ENCODE results near the gene DNAH14. TPM values are rescaled to one million over a fixed set of nuclear protein-coding genes. Genes with fewer than 3 reads are reported as not detected.
"Not testable (repeated sequence)": the region's sequence is repeated elsewhere in the genome, so short reads cannot be mapped to it uniquely, and the experiment has no call there.

DNAH14 gene
- total and polyA plus RNA-seq, 2 donors (not counting 3 experiments of a cell fraction or from before 2014, with no cell fraction given): 1.5 to 7.1 TPM

DNA sequence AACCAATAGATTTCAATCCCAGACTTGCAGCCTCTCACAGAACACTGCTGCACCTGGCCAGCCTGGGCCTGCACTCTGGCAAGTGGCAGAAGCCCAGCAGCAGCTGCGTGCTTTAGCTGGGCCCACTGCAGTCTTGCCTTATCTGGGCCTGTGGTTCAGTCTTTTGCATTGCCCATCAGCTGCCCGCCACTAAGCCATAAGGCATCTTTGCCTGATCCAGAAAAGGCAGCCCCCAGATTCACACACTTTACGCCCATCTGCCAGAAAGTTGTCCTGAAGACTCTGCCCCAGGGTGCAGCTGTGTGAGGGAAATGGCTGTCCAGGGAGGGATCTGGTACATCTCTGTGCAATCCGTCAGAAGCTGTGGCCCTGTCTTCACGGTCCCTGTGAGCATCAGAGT, 217.0 kb downstream of the DNAH14 start:
- POLR2A ChIA-PET: no interaction called here
- H3K4me3 ChIP-seq (replicated peaks in 1 of 3; ENCODE audit: insufficient read depth in 1 of 3, low read depth in 1 of 3, low read length in 3 of 3): no peak overlapping the region
- no peaks in the 10 kb centered on the region for H3K36me3 ChIP-seq (ENCODE audit: control insufficient read depth in 2 of 2, extremely low read depth in 1 of 2, insufficient read depth in 2 of 2, low read length in 2 of 2)
- H3K9me3 ChIP-seq (replicated peaks; ENCODE audit: control insufficient read depth, insufficient read depth, low read length): no peaks in the 10 kb centered on the region
- H3K79me2 ChIP-seq (ENCODE audit: control insufficient read depth, insufficient read depth, low read length): no peaks in the 10 kb centered on the region
- no peaks in the 10 kb centered on the region for H3K9me1 ChIP-seq (replicated peaks; ENCODE audit: control insufficient read depth, extremely low read depth, insufficient read depth, low read length)
- no peaks in the 10 kb centered on the region for H3K27me3 ChIP-seq (ENCODE audit: control insufficient read depth in 2 of 2, insufficient read depth in 2 of 2, low read length in 2 of 2)
- TF ChIP-seq POLR2AphosphoS5 (IDR thresholded peaks at IDR 0.05; ENCODE audit: insufficient read depth, low read depth, low read length) (no peak), JUN (IDR thresholded peaks at IDR 0.05; ENCODE audit: borderline replicate concordance, insufficient read depth, insufficient read length, low read depth) (no peak), EZH2 (IDR thresholded peaks at IDR 0.05; ENCODE audit: borderline replicate concordance, low read depth, low read length, severe bottlenecking) (no peak), POLR2A (IDR thresholded peaks at IDR 0.05; ENCODE audit: low read depth, low read length) (no peak), MYC (IDR thresholded peaks at IDR 0.05; ENCODE audit: low read depth, low read length) (no peak), GATA2 (IDR thresholded peaks at IDR 0.05; ENCODE audit: insufficient read depth, insufficient read length, low read depth, low read length) (no peak), FOS (IDR thresholded peaks at IDR 0.05; ENCODE audit: borderline replicate concordance, insufficient read depth, low read length) (no peak)
- TF ChIP-seq, protein P1, sequence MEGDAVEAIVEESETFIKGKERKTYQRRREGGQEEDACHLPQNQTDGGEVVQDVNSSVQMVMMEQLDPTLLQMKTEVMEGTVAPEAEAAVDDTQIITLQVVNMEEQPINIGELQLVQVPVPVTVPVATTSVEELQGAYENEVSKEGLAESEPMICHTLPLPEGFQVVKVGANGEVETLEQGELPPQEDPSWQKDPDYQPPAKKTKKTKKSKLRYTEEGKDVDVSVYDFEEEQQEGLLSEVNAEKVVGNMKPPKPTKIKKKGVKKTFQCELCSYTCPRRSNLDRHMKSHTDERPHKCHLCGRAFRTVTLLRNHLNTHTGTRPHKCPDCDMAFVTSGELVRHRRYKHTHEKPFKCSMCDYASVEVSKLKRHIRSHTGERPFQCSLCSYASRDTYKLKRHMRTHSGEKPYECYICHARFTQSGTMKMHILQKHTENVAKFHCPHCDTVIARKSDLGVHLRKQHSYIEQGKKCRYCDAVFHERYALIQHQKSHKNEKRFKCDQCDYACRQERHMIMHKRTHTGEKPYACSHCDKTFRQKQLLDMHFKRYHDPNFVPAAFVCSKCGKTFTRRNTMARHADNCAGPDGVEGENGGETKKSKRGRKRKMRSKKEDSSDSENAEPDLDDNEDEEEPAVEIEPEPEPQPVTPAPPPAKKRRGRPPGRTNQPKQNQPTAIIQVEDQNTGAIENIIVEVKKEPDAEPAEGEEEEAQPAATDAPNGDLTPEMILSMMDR (IDR thresholded peaks at IDR 0.05; ENCODE audit: extremely low read depth in 1 of 2, insufficient read depth in 1 of 2, low read depth in 1 of 2, low read length in 2 of 2): no peak
- TF ChIP-seq, protein P2, sequence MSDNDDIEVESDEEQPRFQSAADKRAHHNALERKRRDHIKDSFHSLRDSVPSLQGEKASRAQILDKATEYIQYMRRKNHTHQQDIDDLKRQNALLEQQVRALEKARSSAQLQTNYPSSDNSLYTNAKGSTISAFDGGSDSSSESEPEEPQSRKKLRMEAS (IDR thresholded peaks at IDR 0.05; ENCODE audit: insufficient read depth, insufficient read length): no peak
- no TSS peak for BruUV-seq (replicated peaks)
- intact Hi-C loops (cut with micrococcal nuclease): no loop called here
- FAIRE-seq (no peak), DNase-seq (ENCODE audit: low read depth, low spot score) (no peak)
- CTCF ChIA-PET: no interaction called here
- no peaks in the 10 kb centered on the region for H4K20me1 ChIP-seq (replicated peaks; ENCODE audit: control insufficient read depth, extremely low read depth, insufficient read depth, low read length)
- H3K27ac ChIP-seq (ENCODE audit: insufficient read depth, low read depth, low read length): no peak overlapping the region
- no peak overlapping the region for H3K4me2 ChIP-seq (ENCODE audit: insufficient read depth, low read length)
- no peaks in the 10 kb centered on the region for H3K4me1 ChIP-seq (ENCODE audit: control insufficient read depth, extremely low read depth, insufficient read depth, low read length)
- H2AFZ ChIP-seq (ENCODE audit: low read depth, low read length): no peak overlapping the region
- no peak overlapping the region for H3K9ac ChIP-seq (replicated peaks; ENCODE audit: extremely low read depth, insufficient read depth, low read length)
- dilution Hi-C loops (cut with MboI; ENCODE audit: extremely low pct_ligation_motif_present, low sequenced_read_pairs): no loop called here

DNA sequence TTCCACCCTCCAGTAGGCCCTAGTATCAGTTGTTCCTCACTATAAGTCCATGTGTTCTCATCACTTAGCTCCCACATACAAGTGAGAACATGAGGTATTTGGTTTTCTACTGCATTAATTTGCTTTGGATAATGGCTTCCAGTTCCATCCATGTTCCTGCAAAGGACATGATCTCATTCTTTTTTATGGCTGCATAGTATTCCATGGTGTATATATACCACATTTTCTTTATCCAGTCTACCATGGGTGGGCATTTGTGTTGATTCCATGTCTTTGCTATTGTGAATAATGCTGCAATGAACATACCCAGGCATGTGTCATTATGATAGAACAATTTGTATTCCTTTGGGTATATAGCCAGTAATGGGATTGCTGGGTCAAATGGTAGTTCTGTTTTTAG, 218.3 kb downstream of the DNAH14 start:
- H3K4me3 ChIP-seq (replicated peaks in 1 of 3; ENCODE audit: insufficient read depth in 1 of 3, low read depth in 1 of 3, low read length in 3 of 3); H3K27me3 ChIP-seq (ENCODE audit: control insufficient read depth in 2 of 2, insufficient read depth in 2 of 2, low read length in 2 of 2); H3K9ac ChIP-seq (replicated peaks; ENCODE audit: extremely low read depth, insufficient read depth, low read length); H3K9me1 ChIP-seq (replicated peaks; ENCODE audit: control insufficient read depth, extremely low read depth, insufficient read depth, low read length); H3K27ac ChIP-seq (ENCODE audit: insufficient read depth, low read depth, low read length); H3K4me1 ChIP-seq (ENCODE audit: control insufficient read depth, extremely low read depth, insufficient read depth, low read length); H3K79me2 ChIP-seq (ENCODE audit: control insufficient read depth, insufficient read depth, low read length); FAIRE-seq; H3K9me3 ChIP-seq (replicated peaks; ENCODE audit: control insufficient read depth, insufficient read depth, low read length); H3K36me3 ChIP-seq (ENCODE audit: control insufficient read depth in 2 of 2, extremely low read depth in 1 of 2, insufficient read depth in 2 of 2, low read length in 2 of 2); H4K20me1 ChIP-seq (replicated peaks; ENCODE audit: control insufficient read depth, extremely low read depth, insufficient read depth, low read length); intact Hi-C loops (cut with micrococcal nuclease); BruUV-seq (replicated peaks); H3K4me2 ChIP-seq (ENCODE audit: insufficient read depth, low read length); dilution Hi-C loops (cut with MboI; ENCODE audit: extremely low pct_ligation_motif_present, low sequenced_read_pairs); H2AFZ ChIP-seq (ENCODE audit: low read depth, low read length); DNase-seq (ENCODE audit: low read depth, low spot score); CTCF ChIA-PET; POLR2A ChIA-PET: not testable (repeated sequence)

All from endothelial cell of umbilical vein (primary cell).